MM.1S (cell line): ENCODE data around the gene EME2.

Experiments
- CTCF ChIP-seq: fragments of 300-600 bp; sonication (generic); IDR thresholded peaks from 2 replicates; pipeline ENCODE4 v1.5.1; 2016; ENCODE audit warnings: antibody characterized with exemption, low read length, mixed read lengths
- EZH2 ChIP-seq: fragments of 300-600 bp; sonication (generic); optimal IDR thresholded peaks from 2 replicates; pipeline ENCODE3; 2017; ENCODE audit warnings: low read depth, mild to moderate bottlenecking, antibody characterized with exemption, low read length, mixed read lengths

GRCh38 chr16:1723450-1724147 lies 49.0 kb upstream of the EME2 start:
- TF ChIP-seq CTCF (peak; percentile 74), EZH2 (no peak)
